ENCODE results near the gene PYROXD2. TPM values are rescaled to one million over a fixed set of nuclear protein-coding genes. Genes with fewer than 3 reads are reported as not detected.

PYROXD2 gene
- total RNA-seq, 1 experiment from 2014 or later, result 8.1 TPM

DNA sequence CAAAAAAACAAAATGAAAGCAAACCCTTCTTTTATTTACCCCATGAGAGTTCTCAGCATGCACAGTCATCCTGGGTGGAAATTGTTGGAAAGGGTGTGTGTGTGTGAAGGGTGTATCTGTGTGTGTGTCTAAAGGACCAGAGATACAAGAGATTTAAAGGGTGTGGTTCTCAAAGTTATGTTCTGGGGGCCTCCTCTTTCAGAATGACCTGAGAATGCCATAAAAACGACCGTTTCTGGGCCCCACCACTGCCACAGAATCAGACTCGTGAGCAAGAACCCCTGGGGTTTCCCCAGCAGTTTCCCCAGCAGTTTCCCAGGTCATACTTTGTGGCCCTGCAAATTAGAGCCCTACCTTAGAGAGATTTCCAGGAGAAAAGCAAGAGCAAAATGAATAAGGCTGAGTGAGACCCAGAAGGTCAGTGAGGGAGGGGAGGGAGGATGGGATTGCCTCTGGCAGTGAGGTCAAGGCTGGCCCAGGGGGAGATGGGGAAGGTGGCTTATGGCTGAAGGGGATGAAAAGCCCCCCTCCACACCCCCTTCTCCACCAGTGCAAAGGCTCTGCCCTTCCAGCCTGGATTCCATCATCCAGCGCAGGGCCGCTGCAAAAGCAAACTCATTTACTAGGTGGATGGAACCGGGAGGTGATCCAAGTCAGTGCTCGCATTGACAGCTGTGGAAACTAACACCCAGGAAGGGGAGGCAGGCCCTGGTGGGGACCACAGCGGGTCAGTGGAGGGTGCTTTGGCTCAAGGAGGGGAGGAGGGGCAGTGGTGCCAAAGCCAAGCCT is 10.2 kb downstream of the PYROXD2 start:
- Mint-ChIP-seq H3K4me1 (peaks cover 5% of the 10 kb centered on the region), H3K27me3 (ENCODE audit: low read depth) (no peaks in the 10 kb centered on the region), H3K36me3 (no peaks in the 10 kb centered on the region; the same call in 1 of the 2 replicates), H3K9me3 (no peaks in the 10 kb centered on the region), H3K4me3 (no peak overlapping the region), H3K27ac (no peak overlapping the region)
- CTCF ChIA-PET, result interaction anchor here (0.5 to 1.0 kb wide), 2 partner anchors 10 to 59 kb away, joined by 3 to 5 read pairs; no protein-coding TSS in a partner anchor
- POLR2A ChIA-PET, result no interaction called here
- no peak for ATAC-seq
- no peak for DNase-seq (ENCODE audit: low spot score)
- no peak for TF ChIP-seq TEAD4 (CRISPR knock-in tag; IDR thresholded peaks at IDR 0.05)
- TF ChIP-seq ZNF423 (CRISPR knock-in tag; IDR thresholded peaks at IDR 0.05), result no peak
- TF ChIP-seq ZNF232 (CRISPR knock-in tag; IDR thresholded peaks at IDR 0.05), result no peak
- no peak for TF ChIP-seq TP53 (CRISPR knock-in tag; IDR thresholded peaks at IDR 0.05)
- no peak for TF ChIP-seq PRRX2 (CRISPR knock-in tag; IDR thresholded peaks at IDR 0.05)
- TF ChIP-seq ETV6 (CRISPR knock-in tag; IDR thresholded peaks at IDR 0.05), result no peak
- TF ChIP-seq ATF1 (CRISPR knock-in tag; IDR thresholded peaks at IDR 0.05), result no peak
- TF ChIP-seq, protein P1, sequence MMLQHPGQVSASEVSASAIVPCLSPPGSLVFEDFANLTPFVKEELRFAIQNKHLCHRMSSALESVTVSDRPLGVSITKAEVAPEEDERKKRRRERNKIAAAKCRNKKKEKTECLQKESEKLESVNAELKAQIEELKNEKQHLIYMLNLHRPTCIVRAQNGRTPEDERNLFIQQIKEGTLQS (CRISPR knock-in tag; conservative IDR thresholded peaks at IDR 0.05), result no peak
- TF ChIP-seq, protein P2, sequence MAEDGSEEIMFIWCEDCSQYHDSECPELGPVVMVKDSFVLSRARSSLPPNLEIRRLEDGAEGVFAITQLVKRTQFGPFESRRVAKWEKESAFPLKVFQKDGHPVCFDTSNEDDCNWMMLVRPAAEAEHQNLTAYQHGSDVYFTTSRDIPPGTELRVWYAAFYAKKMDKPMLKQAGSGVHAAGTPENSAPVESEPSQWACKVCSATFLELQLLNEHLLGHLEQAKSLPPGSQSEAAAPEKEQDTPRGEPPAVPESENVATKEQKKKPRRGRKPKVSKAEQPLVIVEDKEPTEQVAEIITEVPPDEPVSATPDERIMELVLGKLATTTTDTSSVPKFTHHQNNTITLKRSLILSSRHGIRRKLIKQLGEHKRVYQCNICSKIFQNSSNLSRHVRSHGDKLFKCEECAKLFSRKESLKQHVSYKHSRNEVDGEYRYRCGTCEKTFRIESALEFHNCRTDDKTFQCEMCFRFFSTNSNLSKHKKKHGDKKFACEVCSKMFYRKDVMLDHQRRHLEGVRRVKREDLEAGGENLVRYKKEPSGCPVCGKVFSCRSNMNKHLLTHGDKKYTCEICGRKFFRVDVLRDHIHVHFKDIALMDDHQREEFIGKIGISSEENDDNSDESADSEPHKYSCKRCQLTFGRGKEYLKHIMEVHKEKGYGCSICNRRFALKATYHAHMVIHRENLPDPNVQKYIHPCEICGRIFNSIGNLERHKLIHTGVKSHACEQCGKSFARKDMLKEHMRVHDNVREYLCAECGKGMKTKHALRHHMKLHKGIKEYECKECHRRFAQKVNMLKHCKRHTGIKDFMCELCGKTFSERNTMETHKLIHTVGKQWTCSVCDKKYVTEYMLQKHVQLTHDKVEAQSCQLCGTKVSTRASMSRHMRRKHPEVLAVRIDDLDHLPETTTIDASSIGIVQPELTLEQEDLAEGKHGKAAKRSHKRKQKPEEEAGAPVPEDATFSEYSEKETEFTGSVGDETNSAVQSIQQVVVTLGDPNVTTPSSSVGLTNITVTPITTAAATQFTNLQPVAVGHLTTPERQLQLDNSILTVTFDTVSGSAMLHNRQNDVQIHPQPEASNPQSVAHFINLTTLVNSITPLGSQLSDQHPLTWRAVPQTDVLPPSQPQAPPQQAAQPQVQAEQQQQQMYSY (CRISPR knock-in tag; IDR thresholded peaks at IDR 0.05), result no peak
- TF ChIP-seq, protein P3, sequence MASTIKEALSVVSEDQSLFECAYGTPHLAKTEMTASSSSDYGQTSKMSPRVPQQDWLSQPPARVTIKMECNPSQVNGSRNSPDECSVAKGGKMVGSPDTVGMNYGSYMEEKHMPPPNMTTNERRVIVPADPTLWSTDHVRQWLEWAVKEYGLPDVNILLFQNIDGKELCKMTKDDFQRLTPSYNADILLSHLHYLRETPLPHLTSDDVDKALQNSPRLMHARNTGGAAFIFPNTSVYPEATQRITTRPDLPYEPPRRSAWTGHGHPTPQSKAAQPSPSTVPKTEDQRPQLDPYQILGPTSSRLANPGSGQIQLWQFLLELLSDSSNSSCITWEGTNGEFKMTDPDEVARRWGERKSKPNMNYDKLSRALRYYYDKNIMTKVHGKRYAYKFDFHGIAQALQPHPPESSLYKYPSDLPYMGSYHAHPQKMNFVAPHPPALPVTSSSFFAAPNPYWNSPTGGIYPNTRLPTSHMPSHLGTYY (CRISPR knock-in tag; IDR thresholded peaks at IDR 0.05), result no peak
- TF ChIP-seq SMAD4 (CRISPR knock-in tag; IDR thresholded peaks at IDR 0.05), result no peak
- TF ChIP-seq, protein P4, sequence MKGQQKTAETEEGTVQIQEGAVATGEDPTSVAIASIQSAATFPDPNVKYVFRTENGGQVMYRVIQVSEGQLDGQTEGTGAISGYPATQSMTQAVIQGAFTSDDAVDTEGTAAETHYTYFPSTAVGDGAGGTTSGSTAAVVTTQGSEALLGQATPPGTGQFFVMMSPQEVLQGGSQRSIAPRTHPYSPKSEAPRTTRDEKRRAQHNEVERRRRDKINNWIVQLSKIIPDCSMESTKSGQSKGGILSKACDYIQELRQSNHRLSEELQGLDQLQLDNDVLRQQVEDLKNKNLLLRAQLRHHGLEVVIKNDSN (CRISPR knock-in tag; IDR thresholded peaks at IDR 0.05), result no peak
- TF ChIP-seq MYBL2 (CRISPR knock-in tag; IDR thresholded peaks at IDR 0.05), result no peak
- TF ChIP-seq, protein P5, sequence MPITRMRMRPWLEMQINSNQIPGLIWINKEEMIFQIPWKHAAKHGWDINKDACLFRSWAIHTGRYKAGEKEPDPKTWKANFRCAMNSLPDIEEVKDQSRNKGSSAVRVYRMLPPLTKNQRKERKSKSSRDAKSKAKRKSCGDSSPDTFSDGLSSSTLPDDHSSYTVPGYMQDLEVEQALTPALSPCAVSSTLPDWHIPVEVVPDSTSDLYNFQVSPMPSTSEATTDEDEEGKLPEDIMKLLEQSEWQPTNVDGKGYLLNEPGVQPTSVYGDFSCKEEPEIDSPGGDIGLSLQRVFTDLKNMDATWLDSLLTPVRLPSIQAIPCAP (CRISPR knock-in tag; IDR thresholded peaks at IDR 0.05), result no peak

DNA sequence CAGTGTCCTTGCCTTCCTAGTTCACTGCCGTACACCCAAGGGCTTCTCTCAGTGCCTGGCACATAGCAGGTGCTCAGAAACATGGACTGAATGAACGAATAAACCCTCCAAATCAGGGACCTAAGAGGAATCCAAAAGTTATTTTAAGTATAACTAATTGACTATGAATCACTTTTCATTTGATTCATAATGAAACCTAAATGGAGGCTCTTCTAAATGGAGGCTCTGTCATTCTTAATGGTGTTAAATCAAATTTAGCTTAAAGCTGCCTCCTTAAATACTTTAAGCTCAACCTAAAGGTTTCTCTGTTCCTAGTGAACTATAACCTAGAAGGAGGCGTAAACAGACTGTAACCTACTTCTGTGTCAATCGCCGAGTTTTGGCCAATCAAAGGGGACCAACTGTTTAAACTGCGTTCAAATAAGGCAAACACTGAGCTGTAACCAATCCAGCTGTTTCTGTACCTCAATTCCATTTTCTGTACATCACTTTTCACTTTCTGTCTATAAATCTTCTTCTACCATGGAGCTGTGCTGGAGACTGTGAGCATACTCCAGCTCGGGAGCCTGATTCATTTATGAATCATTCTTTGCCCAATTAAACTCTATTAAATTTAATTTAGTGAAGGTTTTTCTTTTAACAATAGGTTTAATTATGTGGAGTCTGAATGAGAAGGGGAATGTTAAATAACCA is 11.0 kb downstream of the PYROXD2 start:
- TF ChIP-seq, protein P6, sequence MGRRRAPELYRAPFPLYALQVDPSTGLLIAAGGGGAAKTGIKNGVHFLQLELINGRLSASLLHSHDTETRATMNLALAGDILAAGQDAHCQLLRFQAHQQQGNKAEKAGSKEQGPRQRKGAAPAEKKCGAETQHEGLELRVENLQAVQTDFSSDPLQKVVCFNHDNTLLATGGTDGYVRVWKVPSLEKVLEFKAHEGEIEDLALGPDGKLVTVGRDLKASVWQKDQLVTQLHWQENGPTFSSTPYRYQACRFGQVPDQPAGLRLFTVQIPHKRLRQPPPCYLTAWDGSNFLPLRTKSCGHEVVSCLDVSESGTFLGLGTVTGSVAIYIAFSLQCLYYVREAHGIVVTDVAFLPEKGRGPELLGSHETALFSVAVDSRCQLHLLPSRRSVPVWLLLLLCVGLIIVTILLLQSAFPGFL (CRISPR knock-in tag; IDR thresholded peaks at IDR 0.05; ENCODE audit: borderline replicate concordance), result no peak
- no peak for TF ChIP-seq CREM (CRISPR knock-in tag; IDR thresholded peaks at IDR 0.05)
- TF ChIP-seq, protein P7, sequence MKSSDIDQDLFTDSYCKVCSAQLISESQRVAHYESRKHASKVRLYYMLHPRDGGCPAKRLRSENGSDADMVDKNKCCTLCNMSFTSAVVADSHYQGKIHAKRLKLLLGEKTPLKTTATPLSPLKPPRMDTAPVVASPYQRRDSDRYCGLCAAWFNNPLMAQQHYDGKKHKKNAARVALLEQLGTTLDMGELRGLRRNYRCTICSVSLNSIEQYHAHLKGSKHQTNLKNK (CRISPR knock-in tag; IDR thresholded peaks at IDR 0.05), result no peak
- POLR2A ChIA-PET, result no interaction called here
- no peaks in the 10 kb centered on the region for H3K9me3 Mint-ChIP-seq
- ATAC-seq, result no peak
- H3K4me3 Mint-ChIP-seq, result no peak overlapping the region
- H3K27ac Mint-ChIP-seq, result no peak overlapping the region
- H3K36me3 Mint-ChIP-seq, result no peaks in the 10 kb centered on the region; the same call in 1 of the 2 replicates
- H3K4me1 Mint-ChIP-seq, result peaks cover 5% of the 10 kb centered on the region
- DNase-seq (ENCODE audit: low spot score), result no peak
- CTCF ChIA-PET, result interaction anchor here (1.0 kb wide), 1 partner anchor 10 kb away, joined by 5 read pairs; no protein-coding TSS in a partner anchor
- no peaks in the 10 kb centered on the region for H3K27me3 Mint-ChIP-seq (ENCODE audit: low read depth)

Measured in WTC11 (cell line).